HS-5 (cell line): Measurements from ENCODE around the gene VSIR.
A peak's percentile ranks its signal among the peaks of the same experiment; 100 is the strongest.

Experiments
- DNase-seq: peaks from one replicate; pipeline ENCODE4 v3.0.0-alpha.2; 2012; ENCODE audit warnings: low read depth

Gene VSIR

GRCh38 chr10:71782221-71782916, 9.0 kb upstream of the VSIR start:
- DNase-seq, result no peak

GRCh38 chr10:71780719-71781118, 7.4 kb upstream of the VSIR start:
- no peak for DNase-seq

- DNase-seq, result no peak
These were observed 6.8 kb upstream of the VSIR start for GRCh38 chr10:71780156-71780555.

GRCh38 chr10:71779641-71780040, 6.3 kb upstream of the VSIR start:
- DNase-seq, result no peak

DNA sequence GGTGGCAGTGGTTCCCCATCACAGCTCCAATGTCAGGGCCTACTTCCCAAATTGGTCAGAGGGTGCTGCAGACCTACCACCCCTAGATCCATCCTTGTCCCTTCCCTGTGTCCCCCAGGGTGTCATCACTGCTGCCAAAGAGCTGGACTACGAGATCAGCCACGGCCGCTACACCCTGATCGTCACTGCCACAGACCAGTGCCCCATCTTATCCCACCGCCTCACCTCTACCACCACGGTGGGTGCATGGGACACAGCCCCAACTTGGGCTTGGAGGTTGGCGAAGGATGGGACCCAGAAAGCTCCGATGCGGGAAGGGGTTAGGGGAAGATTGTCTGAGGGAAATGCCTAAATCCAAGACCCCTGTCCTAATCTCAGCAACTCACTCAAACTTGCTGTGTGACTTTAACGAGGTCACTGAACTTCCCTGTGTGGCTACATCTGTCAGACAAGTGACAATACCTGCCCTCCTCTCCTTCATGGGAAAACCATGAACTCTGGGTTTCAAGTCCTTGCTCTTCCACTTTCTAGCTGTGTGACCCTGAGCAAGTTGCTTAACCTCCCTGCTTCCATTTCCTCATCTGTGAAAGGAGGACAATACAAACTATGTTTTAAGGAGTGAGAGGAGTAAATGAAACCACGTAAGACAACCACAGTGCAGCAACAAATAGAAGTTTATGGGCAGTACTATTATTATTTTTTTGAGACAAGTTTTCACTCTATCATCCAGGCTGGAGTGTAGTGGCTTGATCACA, 4.9 kb upstream of the VSIR start:
- no peak for DNase-seq

GRCh38 chr10:71777213-71777985, 4.1 kb upstream of the VSIR start:
- DNase-seq, result no peak

GRCh38 chr10:71776481-71776925, 3.2 kb upstream of the VSIR start:
- no peak for DNase-seq

DNA sequence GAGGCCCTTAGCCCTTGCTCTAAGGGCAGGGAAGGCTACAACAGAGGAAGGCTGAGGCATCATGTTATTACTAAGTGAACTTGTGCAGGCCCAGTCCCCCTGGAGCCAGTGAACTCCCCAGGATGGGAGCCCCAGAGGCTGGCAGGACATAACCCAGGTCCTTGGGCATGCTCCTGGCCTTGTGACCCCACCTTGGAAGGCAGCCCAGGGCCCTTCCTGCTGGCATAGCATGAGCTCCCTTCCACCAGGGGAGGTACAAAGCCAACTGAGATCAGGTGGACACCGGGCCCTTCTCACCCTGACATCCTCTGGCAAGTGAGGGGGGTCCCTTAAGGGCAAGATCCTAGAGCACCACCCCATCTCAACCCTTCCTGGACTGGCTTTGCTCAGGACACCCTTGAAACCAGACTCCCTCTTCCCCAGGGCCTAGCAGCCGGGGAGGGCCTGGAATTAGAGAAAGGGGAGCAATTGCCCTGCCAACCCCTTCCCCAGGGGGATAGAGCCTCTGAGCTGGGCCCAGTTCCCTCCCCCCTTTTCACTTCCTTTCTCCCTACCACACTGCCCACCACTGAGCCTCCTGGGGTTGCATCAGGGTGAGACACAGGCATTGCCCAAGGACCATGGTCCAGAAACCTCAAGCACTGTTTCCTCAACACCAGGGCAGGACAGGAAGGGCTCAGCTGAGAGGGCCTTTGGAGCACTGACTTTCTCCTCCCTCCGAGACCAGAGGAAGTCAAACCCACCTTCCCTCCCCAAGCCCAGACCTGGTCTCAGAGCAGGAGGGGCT, 1.8 kb upstream of the VSIR start:
- no peak for DNase-seq

DNA sequence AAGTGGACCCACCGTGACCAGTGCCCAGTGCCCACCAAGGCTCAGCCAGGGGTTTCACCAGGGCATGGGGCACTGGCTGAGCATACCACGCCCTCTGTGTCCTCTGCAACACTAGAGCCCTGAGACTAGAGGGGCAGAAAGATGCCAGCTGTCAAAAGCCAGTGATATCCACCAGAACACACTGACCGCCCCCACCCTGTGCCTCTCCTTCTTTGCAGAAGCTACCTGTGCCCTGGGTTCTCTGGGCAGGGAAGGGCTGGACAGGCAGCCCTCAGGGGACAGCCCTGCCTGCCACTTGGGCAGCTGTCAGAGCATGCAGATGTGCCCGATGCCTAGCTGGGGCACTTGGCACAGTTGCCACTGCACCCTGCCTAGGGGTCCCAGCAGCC, 494 bp downstream of the VSIR start:
- DNase-seq, result no peak

DNA sequence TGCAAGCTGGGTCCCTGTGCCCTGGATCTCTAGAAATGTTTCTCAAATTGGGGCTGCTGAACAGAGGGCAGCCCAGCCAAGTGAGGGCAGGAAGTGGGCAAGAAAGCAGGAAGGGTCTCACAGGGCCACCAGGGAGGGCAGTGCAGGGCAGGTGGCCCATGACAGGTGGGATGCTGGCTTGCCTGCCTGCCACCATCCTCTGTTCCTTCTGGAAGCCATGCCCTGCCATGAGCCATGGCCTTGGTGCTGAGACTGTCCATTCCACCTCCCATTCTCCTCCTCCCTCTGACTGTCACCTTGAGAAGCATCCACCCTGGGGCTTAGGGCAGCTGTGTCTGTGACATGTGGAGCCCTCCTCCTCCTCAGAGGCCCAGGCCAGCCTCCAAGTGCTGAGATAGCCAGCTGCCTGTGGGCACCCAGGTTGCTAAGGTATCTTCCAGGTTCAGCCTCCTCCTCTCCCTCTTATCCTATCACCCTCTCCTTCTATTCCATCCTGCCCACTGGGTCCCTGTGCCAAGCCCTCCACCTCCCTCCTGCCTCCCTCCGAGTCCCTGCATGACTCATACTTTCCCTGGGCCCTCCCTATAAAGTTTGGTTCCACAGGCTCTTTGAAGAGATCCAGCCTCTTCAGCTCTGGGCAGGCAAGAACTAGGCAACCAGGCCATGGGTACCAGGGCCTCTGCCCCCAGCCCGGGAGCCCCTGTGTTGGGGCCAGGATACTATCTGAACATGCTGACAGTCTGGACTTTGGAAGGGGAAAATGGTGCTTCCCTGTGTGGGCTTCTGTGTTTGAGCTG, 1.3 kb downstream of the VSIR start:
- no peak for DNase-seq

GRCh38 chr10:71771204-71771603, 2.1 kb downstream of the VSIR start:
- DNase-seq, result no peak

DNA sequence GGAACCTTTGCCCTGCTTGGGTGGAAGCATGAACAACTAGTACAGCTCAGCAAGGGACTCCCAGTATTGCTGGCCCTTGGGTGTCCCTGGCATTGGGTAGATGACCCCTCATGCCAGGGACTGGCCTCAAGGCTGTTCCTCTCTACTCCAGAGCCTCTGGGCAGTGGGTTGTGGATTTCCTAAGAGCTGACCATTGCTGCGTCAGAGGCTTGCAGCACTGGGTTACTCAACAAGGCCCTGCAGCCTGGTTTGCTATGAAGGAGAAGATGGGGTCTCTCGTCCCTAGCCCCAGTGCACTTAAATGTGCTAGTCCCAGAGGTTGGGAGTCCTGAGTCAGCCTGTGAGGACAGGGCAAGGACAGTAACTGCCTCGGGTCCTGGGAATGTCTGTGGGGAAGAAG, 2.5 kb downstream of the VSIR start:
- DNase-seq, result no peak

DNA sequence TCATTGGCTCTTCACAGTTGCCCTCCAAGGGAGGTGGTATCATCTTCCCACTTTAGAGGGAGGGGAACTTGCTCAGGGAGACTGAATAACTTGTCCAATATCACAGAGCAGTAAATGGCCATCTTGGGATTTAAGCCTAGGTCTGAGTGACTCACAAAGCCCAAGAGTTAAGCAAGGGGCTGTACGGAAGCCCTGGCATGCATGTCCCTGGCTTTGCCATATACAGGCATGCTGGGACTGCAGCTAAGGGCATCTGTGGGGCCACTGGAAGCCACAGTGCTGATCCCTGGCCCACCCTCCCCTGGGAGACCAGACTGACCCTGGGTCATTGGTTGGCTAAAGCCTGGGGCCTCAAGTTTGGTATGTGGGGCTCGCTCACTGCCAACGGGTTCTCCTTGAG, 3.1 kb downstream of the VSIR start:
- DNase-seq, result no peak

DNA sequence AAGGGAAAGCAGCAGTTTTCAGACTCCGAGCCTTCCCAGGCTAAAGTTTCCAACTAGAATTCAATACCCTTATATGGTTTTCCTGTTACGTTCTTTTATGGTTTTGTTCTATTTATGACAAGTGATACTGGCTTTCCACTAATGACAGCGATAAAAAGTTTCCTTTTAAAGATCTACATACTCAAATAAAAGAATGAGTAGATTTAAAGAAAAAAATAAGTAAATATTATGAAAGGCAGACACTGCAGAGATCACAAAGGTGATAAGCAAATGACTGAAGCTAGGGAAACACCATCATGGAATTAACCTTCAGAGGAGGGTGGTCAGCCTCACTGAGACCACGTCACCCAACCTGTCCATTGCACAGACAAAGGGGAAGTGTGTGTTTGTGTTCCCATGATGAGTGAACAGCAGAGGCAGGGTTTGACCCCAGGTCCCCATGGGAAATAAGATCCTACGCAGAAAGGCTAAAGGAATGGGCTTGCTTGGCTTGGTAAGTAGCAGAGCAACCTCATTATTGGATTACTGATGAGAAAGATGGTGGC, 4.0 kb downstream of the VSIR start:
- DNase-seq, result no peak

GRCh38 chr10:71767420-71768035, 5.8 kb downstream of the VSIR start:
- no peak for DNase-seq

DNA sequence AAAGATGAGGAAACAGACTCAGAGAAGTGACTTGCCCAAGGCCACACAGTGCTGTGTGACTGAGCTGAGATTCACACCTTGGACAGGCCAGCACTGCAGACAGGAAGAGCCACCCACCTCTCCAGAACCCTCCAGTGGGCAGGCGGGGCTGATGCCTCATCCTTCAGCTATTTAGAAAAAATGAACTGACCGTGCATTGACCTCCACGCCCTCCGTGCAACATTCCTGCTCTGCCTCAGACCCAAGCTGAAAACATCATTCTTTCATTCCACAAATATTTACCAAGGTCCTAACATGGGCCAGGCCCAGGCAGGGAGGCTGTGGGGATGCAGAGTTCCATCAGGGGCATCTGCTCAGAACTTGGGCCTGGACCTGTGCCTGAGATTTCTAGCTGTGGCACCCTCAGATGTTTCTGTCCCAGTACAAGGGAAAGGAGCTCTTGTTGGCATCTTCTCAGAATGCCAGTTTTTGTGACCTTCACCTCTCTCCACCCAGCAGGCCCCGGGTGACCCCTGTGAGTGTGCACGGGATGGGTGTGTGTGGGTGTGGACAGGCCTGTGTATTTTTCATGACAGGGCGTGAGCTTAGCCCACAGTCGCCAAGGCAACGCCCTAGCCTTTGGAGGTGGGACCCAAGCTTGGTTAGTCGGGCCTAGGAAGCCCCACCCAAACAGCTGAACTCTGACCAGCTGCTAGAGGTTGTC, 6.5 kb downstream of the VSIR start:
- peak; percentile 93 for DNase-seq

GRCh38 chr10:71765906-71766716, 7.2 kb downstream of the VSIR start:
- no peak for DNase-seq

- DNase-seq, result no peak
These were observed 8.0 kb downstream of the VSIR start for GRCh38 chr10:71765176-71765904.
